NCI-H526 treated with DMSO at 0.1 percent for 48 hours (cell line): ENCODE results near the gene PRDM16.

Experiments used
- DNase-seq: peaks from one replicate; lab custom pipeline; 2025; lab: John Stamatoyannopoulos, UW

PRDM16 gene

DNA sequence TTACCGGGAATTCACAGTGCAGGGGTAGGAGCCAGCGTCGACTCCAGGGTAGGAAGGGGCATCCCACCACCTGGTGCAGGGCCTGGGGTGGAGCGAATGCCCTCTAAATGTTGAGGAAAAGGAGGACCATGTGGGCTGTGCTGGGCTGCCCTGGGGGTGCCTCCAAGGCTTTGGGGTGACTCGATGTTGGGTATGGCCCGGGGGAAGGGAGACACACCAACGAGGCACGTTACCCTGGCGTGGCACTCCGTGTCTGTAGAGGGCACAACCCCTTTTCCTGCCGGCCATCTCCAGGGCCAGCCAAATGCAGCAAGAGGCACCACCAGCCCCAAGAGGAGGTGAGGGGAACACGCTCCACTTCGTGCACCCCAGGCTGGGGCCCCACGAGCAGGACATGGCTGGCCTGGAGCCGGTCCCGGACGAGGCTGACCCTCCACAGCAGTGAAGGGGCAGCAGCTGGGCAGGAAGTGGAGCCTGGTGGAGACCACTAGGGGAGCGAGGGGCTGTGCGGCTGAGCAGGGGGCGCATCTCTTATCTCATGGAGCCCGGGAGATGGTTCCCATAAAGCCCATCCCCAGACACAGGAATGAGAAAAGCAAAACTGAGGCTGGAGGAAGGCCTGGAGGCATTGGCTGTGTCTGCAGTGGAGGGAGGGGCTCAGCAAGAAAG is 36.5 kb upstream of the PRDM16 start:
- no peak for DNase-seq

DNA sequence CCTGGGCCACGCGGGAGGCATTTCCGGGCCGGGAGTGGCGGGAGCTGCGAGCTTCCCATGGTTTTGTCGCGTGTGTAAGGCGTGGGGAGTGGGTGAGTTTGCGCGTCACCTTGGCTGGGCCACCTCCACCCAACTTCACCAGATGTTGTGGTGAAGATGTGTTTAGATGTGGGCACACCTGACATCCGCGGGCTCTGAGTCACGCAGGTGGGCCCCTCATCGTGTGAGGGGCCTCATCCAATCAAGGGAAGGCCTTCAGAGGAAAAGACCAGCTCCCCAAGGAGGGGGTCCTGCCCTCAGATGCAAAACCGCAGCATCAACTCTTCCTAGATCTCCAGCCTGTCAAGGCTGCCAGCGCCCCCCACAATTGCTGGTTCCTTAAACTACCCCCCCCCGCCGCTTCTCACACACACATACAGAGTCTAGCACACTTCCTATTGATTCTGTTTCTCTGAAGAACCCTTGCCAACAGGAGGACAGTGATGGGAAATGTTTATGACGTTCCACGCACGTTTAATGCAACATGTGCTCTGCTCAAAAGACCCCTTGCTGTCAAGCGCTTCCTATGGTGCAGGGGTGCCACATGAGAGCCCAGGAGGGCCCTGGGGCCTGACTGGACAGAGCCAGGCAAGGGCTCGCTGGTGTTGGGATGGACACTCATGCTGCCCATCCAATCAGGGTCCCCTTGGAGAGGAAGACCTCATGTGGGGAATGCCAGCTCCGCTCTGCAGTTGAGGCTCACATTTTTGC is 35.8 kb upstream of the PRDM16 start:
- no peak for DNase-seq

DNA sequence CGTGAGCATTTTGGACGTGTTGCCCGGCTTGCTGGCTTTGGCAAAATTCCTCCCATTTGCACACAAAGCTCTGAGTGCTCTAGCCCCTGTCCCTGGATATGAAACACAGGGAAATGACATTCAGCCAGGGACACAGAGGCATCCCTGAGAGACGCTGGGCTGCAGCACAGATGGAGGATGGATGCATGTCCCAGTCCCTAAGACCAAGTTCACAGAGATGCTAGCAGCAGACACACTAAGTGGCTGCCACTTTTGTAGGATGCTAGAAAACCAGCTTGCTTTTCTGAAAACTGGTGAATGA is 35.3 kb upstream of the PRDM16 start:
- no peak for DNase-seq

DNA sequence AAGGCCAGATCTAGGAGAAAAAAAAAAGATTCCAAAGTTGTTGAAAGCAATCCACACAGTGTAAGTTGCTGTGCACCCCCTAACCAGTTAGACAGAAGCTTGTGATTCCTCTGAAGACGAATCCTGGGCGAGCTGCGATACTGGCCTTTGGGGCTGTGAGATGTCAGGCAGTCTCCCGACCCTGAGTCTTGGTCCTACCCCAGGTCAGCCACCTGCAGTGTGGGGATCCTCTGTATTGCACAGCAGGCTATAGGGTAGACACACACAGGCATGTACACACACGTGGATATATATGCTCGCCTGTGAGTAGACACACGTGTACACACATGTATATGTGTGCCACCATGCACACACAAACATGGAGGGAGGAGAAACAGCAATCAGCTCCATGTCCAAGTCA is 34.8 kb upstream of the PRDM16 start:
- no peak for DNase-seq

DNA sequence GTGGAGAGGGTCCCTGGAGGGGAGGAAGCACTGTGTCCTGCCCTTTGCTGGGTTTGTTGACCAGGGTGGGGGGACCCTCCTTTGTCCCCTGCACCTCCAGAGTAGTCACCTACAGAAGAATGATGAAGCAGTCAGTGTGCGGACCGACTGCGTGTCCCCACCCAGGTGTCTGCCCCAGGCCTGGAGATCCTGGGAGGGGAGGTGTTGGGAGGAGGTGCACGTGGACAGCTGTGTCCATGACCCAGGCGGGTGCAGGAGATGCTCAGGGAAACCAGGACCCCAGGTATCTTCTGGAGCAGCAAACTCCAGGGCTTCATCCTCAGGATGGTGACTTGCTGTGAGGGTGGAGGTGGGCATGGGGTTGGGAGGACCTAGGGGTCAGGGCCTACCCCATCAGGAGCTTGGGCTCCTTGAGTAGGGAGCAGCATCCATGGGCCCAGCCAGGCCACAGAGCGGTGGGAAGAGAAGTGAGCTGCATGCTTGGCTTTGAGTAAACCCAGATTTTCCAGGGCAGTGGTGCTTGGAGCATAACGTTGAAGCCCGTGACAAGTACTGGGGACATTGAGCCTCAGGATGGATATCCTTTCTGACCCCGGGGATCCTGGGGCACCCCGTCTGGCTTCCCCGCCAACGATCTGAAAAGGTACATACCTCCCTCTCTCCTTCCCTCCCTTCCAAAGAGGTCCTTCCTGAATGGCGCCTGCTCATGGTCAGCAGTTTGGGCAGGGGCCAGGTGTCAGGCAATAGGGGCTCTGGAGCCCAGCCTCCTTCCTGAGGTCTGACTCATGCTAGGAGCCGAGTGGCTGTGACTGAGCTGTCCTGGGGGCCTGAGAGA is 34.1 kb upstream of the PRDM16 start:
- no peak for DNase-seq

DNA sequence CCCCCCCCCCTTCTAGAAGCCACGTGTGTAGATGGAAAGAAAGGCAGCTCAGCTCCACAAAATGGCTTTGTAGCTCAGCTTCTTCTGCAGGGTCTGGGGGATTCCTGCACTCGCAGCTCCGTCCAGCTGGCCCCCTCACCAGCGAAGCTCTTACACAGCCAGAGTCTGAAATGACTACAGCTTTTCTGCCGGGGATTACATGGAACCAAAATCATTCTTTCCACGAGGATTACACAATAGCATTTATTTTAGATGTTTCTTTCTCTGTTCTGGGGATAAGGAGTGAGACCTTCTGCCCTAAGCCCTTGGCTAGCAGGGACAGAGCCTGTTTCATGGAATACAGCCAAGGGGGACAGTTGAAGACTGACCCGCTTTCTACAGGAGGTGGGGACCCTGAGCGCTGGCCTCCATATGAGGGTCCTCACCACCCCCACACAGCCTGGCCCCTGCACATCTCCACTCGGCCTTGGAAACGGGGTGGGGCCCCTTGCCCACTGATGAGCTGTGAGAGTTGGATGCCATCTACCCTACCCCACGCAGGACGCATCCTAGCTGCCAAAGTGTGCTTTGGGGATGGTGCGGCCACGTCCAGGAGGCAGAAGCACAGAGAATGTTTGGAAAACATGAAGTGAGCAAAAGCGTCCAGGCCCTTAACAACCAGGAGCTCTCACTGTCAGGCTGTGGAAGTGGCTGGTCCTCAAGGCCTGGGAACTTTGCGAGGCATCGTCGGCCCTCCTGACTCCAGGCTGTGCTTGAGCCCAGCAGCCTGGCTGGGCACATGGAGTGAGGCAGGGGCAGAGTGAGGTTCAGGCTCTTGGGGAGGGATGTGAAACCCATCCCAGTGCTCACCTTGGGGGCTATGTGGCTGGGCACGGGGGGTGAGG is 33.2 kb upstream of the PRDM16 start:
- DNase-seq, result no peak

DNA sequence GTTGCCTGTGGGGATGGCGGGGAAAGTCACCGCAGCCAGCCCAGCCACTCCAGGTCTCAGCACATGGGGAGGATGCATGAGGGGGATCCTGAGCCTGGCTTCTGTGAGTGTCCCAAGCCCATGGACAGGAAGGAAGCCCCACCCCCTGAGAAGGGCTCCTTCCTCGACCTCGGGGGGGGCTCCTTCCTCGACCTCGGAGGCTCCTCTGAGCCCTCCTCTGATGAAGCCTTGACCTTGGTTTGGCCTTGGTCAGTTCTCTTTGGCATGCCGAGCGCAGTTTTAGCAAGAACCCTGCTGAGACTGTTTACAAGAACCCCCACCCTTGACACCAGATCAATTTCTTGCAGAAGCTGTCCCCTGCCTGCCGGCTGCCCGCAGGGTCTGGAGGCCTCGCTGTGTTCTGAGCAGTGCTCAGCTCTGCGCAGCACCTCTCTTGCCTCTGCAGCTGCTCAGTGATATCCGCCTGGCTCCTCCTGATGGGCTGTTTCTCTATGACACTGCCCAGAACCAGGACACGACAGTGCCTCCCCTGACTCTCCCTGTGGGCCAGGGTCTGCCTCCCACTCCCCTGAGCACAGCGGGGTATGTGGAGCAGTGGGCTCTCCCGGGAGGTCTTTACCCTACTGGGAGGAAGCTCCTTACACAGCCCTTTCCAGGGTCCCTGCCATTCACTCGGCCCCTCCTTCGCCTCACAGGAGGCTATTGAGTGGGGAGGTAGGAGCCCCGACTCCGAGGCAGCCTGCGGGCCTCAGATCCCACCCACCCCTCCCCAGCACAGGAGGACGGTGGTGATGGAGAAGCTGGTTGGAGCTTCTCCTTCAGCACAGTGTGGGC is 32.3 kb upstream of the PRDM16 start:
- DNase-seq, result no peak

DNA sequence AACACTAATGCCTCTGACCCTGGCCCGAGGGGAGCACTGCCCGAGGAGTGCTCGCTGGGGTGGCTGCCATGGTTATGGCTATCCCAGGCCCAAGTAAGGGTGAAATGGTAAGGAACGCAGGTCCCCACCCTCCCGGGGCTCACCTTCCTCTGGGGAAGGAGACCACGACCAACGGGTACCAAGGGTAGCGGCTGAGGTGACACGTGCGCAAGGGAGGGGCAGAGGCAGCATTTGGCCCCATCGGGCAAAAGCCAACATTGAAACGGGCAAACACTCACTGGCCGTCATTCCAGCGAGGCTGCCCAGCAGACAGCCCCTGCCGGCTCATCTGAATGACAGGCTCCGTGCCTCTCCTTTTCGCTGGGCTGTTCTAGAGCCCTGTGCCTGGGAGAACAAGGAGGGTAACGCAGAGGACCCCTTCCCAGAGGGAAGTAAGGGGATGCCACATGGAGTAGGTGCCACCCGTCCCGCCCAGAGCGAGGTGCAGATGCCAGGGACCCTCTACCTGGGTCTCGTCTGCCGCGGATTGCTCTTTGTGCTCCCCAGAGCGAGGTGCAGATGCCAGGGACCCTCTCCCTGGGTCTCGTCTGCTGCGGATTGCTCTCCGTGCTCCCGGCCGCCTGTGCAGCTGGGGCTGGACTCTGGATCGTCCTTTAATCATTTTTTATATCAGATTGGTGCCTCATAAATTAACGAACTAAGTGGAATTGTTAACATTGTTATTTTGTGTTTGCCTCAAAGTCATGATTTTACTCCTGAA is 31.5 kb upstream of the PRDM16 start:
- no peak for DNase-seq

DNA sequence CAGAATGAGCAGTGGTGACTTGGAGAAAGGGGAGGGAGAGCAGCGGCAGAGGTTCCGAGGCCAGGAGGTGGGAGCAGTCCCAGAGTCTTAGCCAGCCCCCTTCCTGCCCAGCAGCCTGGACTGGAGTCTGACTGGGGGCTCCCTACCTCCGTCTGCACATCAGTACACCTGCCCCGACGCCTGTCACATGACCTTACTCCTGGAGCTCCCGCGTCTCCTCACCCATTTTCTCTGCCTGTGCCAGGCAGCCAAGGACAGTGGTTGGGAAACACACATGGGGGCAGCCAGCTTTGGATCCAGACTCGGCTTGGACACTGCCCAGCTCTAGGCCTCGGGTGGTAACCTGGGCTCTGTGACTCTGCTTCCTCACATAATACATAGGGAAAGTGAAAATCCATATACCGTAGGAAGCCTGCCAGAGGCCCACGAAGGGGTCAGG is 30.9 kb upstream of the PRDM16 start:
- DNase-seq, result no peak

DNA sequence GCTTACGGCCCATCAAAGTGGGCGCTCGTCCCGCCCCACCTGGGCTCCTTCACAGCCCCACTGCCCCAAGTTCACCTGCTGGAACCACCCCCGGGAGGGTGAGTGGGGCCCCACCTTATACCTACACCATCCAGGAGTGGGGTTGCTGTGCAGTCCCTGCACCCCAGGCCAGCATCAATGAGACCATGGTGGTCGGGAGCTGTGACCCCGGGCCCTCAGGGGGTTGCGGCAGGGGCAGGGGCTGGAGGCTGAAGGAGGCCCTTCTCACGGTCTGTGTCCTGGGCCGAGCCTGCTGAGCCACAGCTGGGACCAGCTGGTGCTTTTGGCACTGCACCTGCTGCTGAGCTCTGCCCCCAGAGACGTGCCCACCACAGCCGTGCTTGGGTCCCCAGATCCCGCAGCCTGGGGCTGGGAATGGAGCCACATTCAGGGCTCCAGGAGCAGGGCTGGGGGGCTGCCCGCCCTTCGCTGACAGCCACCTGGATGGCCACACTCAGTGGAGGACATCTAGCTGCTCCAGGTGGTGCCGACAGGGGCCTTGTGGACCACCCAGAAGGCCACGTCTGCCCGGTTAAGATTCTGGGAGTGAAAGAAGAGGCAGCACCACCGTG is 30.3 kb upstream of the PRDM16 start:
- no peak for DNase-seq

DNA sequence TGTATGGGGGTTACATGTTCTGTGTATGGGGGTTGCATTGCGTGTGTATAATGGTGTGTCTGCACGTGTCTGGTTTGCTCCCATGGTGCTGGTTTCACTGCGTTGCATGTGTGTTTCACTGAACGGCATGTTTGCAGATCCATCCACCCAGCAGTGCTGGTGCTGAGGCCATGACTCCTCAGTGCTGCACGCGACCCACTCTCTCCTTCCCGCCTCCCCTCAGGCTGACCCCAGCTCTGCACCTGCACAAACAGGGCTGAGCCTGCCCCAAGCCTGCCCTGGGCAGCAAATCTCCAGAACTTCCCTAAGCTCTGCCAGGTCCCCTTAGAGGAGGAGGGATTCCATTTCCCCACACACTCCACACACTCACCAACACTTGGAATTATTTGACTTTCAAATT is 29.0 kb upstream of the PRDM16 start:
- no peak for DNase-seq

DNA sequence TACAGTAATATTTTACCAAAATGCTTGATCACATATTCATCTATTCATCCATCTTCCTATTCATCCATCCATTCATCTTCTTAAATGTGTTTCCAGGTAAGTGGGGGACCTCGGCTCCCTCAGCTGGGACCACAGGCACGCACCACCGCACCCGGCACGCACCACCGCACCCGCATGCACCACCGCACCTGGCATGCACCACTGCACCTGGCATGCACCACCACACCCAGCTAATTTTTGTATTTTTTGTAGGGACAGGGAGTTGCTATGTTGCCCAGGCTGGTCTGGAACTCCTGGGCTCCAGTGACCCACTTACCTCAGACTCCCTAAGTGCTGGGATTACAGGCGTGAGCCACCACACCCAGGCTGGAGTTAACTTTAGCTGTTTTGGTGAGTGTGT is 26.5 kb upstream of the PRDM16 start:
- DNase-seq, result no peak

DNA sequence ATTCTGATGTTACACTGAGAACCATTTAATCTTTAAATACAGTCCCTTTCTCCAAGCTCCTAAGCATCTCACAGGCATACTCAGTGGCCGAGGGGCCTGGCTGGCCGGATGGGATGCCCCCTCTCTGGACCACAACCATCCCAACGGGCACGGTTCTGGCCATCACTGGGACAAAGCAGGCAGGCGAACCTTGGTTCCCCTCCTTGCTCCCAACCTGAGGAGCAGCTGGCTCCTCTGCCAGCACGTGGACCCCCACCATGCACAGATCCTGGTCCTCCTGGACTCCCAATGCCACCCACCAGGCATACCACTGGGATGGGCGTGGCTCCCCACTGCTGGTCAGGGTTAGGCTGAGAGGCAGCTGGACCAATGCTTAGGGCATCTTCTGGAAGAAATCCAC is 19.8 kb upstream of the PRDM16 start:
- DNase-seq, result no peak

DNA sequence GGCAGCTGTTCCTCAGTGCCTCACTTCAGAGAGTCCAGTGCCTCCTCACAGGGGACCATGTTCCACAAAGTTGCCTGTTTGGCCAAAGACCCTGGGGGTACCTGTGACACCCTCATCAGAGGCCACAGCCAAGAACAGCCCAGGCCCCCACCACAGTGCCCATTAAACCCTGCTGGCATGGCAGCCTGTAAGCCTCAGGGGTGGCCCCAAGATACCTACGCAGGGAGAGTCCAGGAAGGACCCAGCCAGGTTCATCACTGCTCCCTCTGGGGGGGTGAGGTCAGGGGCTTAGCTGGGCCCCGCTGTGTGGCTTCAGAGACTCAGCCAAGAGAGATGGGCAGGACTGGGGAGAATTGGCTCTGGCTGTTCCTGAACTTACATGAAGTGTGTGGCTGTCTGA is 19.1 kb upstream of the PRDM16 start:
- no peak for DNase-seq

DNA sequence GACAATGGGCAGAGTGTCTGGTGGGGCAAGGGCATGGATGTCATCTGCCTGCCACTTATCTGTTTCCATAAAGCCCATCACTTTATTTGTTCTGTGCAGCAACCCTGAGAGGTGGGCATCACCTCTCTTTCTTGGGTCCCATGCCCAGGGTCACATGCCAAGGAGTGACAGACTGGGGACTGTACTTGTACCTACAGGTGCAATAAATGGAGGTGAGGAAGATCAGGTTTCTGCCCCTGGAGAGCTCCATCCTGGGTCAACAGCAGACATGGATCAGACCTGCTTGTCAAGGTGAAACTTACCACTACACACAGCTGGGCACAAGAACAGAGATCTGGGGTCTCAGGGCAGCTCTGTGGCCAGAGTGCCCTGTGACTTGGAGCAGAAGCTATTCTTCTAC is 18.4 kb upstream of the PRDM16 start:
- no peak for DNase-seq

DNA sequence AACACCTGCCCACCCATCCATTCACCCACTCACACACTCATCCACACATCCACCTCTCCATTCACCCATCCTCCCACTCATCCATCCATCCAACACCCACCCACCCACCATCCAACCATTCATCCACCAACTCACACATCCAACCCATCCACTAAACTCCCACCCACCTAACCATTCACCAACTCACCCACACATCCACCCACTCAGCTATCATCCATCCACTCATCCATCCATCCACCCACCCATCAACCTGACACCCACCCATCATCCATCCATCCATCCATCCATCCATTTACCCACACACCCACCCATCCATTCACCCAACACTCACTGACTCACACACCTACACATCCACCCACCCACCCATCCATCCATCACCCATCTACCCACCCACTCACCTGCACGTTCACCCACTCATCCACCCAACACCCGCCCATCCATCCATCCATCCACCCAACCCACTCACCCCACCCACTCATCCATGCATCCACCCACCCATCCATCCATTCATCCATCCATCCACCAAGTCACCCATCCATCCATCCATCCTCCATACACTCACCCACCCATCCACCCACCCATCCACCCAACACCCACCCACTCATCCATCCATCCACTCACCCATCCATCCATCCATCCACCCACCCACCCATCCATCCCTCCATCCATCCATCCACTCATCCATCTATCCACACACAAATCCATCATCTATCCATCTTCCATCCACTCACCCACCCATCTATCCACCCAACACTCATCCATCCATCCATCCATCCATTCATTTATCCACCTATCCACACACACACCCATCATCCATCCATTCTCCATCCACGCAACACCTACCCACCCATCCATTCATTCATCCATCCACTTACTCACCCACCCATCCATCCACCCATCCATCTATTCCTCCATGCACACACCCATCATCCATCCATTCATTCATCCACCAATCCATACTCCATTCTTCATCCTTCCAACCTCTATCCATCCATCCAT is 17.4 kb upstream of the PRDM16 start:
- no peak for DNase-seq

DNA sequence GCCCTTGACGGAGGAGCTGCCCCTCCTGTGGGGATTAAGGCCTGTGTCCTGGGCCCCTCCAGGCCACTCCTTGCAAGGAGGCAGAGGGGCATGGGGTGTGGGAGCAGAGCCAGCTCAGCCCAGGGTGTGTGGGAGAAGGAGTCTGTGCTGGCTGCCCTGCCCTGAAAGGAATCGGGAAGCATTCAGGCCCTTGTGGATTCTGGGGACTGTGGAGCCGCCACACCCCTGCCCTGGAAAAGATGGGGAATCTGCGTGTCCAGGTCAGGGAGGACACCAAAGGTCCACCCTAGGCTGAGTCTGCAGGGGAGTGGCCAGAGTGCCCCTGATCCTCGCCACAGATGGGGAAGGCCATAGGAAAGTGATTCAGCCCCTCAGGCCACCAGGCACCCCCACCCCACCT is 16.5 kb upstream of the PRDM16 start:
- DNase-seq, result no peak

DNA sequence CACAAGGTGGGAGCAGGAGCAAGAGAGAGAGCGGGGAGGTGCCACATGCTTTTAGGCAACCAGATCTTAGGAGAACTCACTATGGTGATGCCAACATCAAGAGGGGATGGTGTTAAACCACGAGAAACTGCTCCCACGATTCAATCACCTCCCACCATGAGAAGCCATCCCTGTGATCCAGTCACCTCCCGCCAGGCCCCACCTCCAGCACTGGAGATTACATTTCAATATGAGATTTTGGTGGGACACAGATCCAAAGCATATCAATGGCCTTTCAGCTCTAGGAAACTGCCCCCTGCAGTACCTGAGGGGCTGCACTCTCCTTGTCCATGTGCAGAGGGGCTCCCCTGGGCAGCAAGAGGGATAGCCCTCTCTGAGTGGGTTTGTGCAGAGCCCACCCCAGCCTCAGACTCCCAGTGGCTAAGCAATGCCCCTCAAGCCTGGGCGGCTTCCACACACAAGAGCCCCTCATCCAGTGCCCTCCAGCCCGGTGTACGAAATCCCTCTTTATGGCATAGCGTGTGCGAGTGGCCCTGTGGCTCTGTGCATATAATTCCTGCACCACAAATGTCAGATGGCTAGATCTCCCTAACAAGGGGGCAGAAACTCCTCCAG is 15.5 kb upstream of the PRDM16 start:
- DNase-seq, result no peak
